ENCODE data around the gene CTNNBL1.

Gene CTNNBL1

DNA sequence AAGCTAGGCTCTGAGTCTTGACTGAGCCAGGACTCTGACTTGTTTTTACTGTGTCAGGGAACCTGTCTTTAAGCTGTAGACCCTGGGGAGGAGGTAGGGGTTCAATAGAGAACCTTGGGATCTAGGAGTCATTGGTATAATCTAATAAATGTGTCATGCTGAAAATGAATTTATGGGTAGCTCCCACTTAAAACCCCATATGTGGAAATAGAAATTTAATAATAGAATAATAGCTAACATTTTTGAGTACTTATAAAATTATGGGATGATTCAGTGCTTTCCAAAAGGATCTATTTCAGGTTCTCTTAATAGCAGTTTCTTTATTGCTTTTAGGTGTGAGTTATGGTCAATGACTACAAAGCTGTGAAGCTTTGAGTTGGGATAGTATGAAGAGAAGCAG lies 41.7 kb downstream of the CTNNBL1 start:
- no peaks in the 10 kb centered on the region for H3K27me3 ChIP-seq (ENCODE audit: insufficient read depth, poor library complexity, severe bottlenecking)
- TF ChIP-seq, protein P1, sequence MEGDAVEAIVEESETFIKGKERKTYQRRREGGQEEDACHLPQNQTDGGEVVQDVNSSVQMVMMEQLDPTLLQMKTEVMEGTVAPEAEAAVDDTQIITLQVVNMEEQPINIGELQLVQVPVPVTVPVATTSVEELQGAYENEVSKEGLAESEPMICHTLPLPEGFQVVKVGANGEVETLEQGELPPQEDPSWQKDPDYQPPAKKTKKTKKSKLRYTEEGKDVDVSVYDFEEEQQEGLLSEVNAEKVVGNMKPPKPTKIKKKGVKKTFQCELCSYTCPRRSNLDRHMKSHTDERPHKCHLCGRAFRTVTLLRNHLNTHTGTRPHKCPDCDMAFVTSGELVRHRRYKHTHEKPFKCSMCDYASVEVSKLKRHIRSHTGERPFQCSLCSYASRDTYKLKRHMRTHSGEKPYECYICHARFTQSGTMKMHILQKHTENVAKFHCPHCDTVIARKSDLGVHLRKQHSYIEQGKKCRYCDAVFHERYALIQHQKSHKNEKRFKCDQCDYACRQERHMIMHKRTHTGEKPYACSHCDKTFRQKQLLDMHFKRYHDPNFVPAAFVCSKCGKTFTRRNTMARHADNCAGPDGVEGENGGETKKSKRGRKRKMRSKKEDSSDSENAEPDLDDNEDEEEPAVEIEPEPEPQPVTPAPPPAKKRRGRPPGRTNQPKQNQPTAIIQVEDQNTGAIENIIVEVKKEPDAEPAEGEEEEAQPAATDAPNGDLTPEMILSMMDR (IDR thresholded peaks at IDR 0.05; ENCODE audit: poor library complexity, severe bottlenecking) = no peak
- no peak overlapping the region for H3K4me3 ChIP-seq (ENCODE audit: severe bottlenecking)
- H3K27ac ChIP-seq (ENCODE audit: poor library complexity, severe bottlenecking) = no peak overlapping the region
- no peaks in the 10 kb centered on the region for H3K9me3 ChIP-seq (ENCODE audit: severe bottlenecking)
- ATAC-seq (ENCODE audit: low read depth) = 0 out of 3 replicates have a peak, but pooled peaks have one; percentile 22
- DNase-seq (ENCODE audit: low spot score) = no peak
- peaks cover 62% of the 10 kb centered on the region for H3K36me3 ChIP-seq (ENCODE audit: low read depth)
- no peaks in the 10 kb centered on the region for H3K4me1 ChIP-seq (ENCODE audit: insufficient read depth, poor library complexity, severe bottlenecking)

- DNase-seq (ENCODE audit: low spot score) (no peak), ATAC-seq (ENCODE audit: low read depth) (no peak)
- no peak overlapping the region for H3K27ac ChIP-seq (ENCODE audit: poor library complexity, severe bottlenecking)
- peaks cover 62% of the 10 kb centered on the region for H3K36me3 ChIP-seq (ENCODE audit: low read depth)
- no peak overlapping the region for H3K4me3 ChIP-seq (ENCODE audit: severe bottlenecking)
- H3K9me3 ChIP-seq (ENCODE audit: severe bottlenecking) = no peaks in the 10 kb centered on the region
- H3K27me3 ChIP-seq (ENCODE audit: insufficient read depth, poor library complexity, severe bottlenecking) = no peaks in the 10 kb centered on the region
- H3K4me1 ChIP-seq (ENCODE audit: insufficient read depth, poor library complexity, severe bottlenecking) = peaks cover 5% of the 10 kb centered on the region
- TF ChIP-seq, protein P1 (IDR thresholded peaks at IDR 0.05; ENCODE audit: poor library complexity, severe bottlenecking) = no peak
Measured at GRCh38 chr20:37736132-37736531, 42.3 kb downstream of the CTNNBL1 start.

DNA sequence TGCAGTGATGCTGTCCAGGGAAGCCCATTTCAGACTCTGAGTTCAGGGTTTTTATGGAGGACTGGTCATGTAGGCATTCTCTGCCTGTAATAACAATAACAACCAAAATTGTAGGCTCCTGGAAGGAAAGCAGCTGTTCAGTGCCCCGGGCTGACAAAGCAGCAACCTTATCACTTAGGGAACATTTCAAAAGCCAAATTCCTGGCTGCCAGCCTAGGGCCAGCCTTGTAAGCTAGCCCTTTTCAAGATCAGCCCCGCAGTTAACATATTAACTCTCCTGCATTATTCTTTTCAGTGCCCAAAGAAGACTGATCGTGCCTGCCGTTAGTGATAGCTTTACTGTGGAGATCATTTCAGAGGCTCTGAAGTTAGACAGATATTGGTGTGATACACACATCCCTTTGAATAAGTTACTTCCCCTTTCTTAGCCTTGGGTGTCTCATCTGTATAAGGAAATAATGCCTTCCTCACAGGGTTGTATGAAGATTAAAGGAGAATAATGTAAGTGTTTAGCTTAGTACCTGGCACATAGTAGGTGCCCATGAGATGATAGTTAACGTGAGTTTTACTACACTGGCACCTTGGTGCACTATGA lies 44.1 kb downstream of the CTNNBL1 start:
- TF ChIP-seq, protein P1 (IDR thresholded peaks at IDR 0.05; ENCODE audit: poor library complexity, severe bottlenecking) = no peak
- Histone ChIP-seq H3K36me3 (ENCODE audit: low read depth) (peaks cover 46% of the 10 kb centered on the region), H3K4me3 (ENCODE audit: severe bottlenecking) (no peak overlapping the region), H3K9me3 (ENCODE audit: severe bottlenecking) (no peaks in the 10 kb centered on the region), H3K27ac (ENCODE audit: poor library complexity, severe bottlenecking) (no peak overlapping the region), H3K27me3 (ENCODE audit: insufficient read depth, poor library complexity, severe bottlenecking) (no peaks in the 10 kb centered on the region), H3K4me1 (ENCODE audit: insufficient read depth, poor library complexity, severe bottlenecking) (peaks cover 5% of the 10 kb centered on the region)
- DNase-seq (ENCODE audit: low spot score) = no peak
- no peak for ATAC-seq (ENCODE audit: low read depth)

GRCh38 chr20:37741055-37741454 lies 47.2 kb downstream of the CTNNBL1 start:
- TF ChIP-seq, protein P1 (IDR thresholded peaks at IDR 0.05; ENCODE audit: poor library complexity, severe bottlenecking) = no peak
- no peak for DNase-seq (ENCODE audit: low spot score)
- Histone ChIP-seq H3K36me3 (ENCODE audit: low read depth) (peaks cover 36% of the 10 kb centered on the region), H3K27me3 (ENCODE audit: insufficient read depth, poor library complexity, severe bottlenecking) (no peaks in the 10 kb centered on the region), H3K27ac (ENCODE audit: poor library complexity, severe bottlenecking) (no peak overlapping the region), H3K9me3 (ENCODE audit: severe bottlenecking) (no peaks in the 10 kb centered on the region), H3K4me3 (ENCODE audit: severe bottlenecking) (no peak overlapping the region), H3K4me1 (ENCODE audit: insufficient read depth, poor library complexity, severe bottlenecking) (peaks cover 5% of the 10 kb centered on the region)
- peak; percentile 97 for ATAC-seq (ENCODE audit: low read depth)

DNA sequence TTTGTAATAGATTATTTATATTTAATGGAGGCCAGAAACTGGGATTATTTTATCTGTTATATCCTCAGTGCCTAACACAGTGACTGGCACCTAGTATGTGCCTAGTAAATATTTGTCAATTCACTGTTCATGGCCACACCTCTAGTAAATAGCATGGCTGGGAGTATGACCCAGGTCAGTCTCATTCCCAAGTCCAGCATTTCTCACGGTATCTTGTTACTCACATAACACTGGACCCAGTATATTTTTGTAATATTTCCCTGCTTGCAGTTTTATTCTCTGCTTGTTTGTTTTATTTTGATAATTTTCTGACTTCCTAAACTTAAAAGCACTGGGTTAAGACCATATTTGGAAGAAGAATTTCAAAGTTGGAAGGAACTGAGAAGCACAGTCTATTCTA lies 47.7 kb downstream of the CTNNBL1 start:
- no peak for DNase-seq (ENCODE audit: low spot score)
- peaks cover 34% of the 10 kb centered on the region for H3K36me3 ChIP-seq (ENCODE audit: low read depth)
- peaks cover 5% of the 10 kb centered on the region for H3K4me1 ChIP-seq (ENCODE audit: insufficient read depth, poor library complexity, severe bottlenecking)
- no peak overlapping the region for H3K27ac ChIP-seq (ENCODE audit: poor library complexity, severe bottlenecking)
- H3K9me3 ChIP-seq (ENCODE audit: severe bottlenecking) = no peaks in the 10 kb centered on the region
- no peak for ATAC-seq (ENCODE audit: low read depth)
- TF ChIP-seq, protein P1 (IDR thresholded peaks at IDR 0.05; ENCODE audit: poor library complexity, severe bottlenecking) = no peak
- H3K4me3 ChIP-seq (ENCODE audit: severe bottlenecking) = no peak overlapping the region
- no peaks in the 10 kb centered on the region for H3K27me3 ChIP-seq (ENCODE audit: insufficient read depth, poor library complexity, severe bottlenecking)
